Mesenchymal stem cell (in vitro differentiated cells and primary cell): ENCODE results near the gene NID1.

ENCODE experiments used
- DNase-seq: peaks from one replicate; pipeline ENCODE4 v3.0.0-alpha.2; 2013
- H2AFZ ChIP-seq: one replicate; pipeline ENCODE4 v1.6.1; 2013; ENCODE audit warnings: low read depth, mild to moderate bottlenecking, control low read depth, inconsistent platforms, low read length, moderate library complexity
- H2AK5ac ChIP-seq: 2 replicates; pipeline ENCODE4 v1.6.1; 2013; ENCODE audit warnings: low read length, moderate library complexity, mild to moderate bottlenecking, inconsistent platforms; ENCODE audit not compliant: severe bottlenecking
- H2BK120ac ChIP-seq: one replicate; pipeline ENCODE4 v1.6.1; 2013; ENCODE audit warnings: low read depth, mild to moderate bottlenecking, inconsistent platforms, low read length, moderate library complexity
- H2BK12ac ChIP-seq, 2 experiments: one replicate each; pipeline ENCODE4 v1.6.1; 2013; ENCODE audit warnings: inconsistent platforms in 2 of 2, low read length in 2 of 2, mild to moderate bottlenecking in 2 of 2, moderate library complexity in 2 of 2, control low read depth in 1 of 2
- H2BK15ac ChIP-seq: one replicate; pipeline ENCODE4 v1.6.1; 2013; ENCODE audit warnings: mild to moderate bottlenecking, low read depth, inconsistent platforms; ENCODE audit not compliant: poor library complexity, severe bottlenecking
- H2BK5ac ChIP-seq: 2 replicates; pipeline ENCODE4 v1.6.1; 2013; ENCODE audit warnings: low read depth, mild to moderate bottlenecking, low read length, control low read depth, inconsistent platforms; ENCODE audit not compliant: poor library complexity, severe bottlenecking
- H3K14ac ChIP-seq, 2 experiments: one replicate each; pipeline ENCODE4 v1.6.1; 2013; ENCODE audit warnings: inconsistent platforms in 2 of 2, low read length in 2 of 2, control low read depth in 1 of 2, mild to moderate bottlenecking in 1 of 2, moderate library complexity in 1 of 2
- H3K18ac ChIP-seq, 2 experiments: one replicate each; pipeline ENCODE4 v1.6.1; 2013; ENCODE audit warnings: inconsistent platforms in 2 of 2, low read length in 2 of 2, control low read depth in 1 of 2, low read depth in 1 of 2, mild to moderate bottlenecking in 1 of 2
- H3K23ac ChIP-seq, 2 experiments: one replicate each; pipeline ENCODE4 v1.6.1; 2013; ENCODE audit warnings: inconsistent platforms in 2 of 2, low read length in 2 of 2, mild to moderate bottlenecking in 2 of 2, moderate library complexity in 2 of 2, control low read depth in 1 of 2
- H3K27ac ChIP-seq: 2 replicates; pipeline ENCODE4 v1.5.1; 2013; ENCODE audit warnings: mild to moderate bottlenecking, moderate library complexity, low read length, control low read depth, inconsistent platforms; ENCODE audit not compliant: poor library complexity, severe bottlenecking
- H3K27me3 ChIP-seq, 2 experiments: 2 replicates each; pipeline versions ENCODE4 v1.6.1 to v1.7.0; 2013; ENCODE audit warnings: low read length in 2 of 2, mild to moderate bottlenecking in 2 of 2, moderate library complexity in 2 of 2, control low read depth in 1 of 2, inconsistent platforms in 1 of 2; ENCODE audit not compliant: control insufficient read depth in 1 of 2, insufficient read depth in 1 of 2
- H3K36me3 ChIP-seq, 2 experiments: 2 replicates each; pipeline versions ENCODE4 v1.6.1 to v1.7.0; 2013; ENCODE audit warnings: low read length in 2 of 2, control low read depth in 1 of 2, inconsistent platforms in 1 of 2, low read depth in 1 of 2, mild to moderate bottlenecking in 1 of 2; ENCODE audit not compliant: insufficient read depth in 2 of 2, control insufficient read depth in 1 of 2
- H3K4ac ChIP-seq, 2 experiments: one replicate each; pipeline ENCODE4 v1.6.1; 2013; ENCODE audit warnings: inconsistent platforms in 2 of 2, low read length in 2 of 2, mild to moderate bottlenecking in 2 of 2, moderate library complexity in 2 of 2, control low read depth in 1 of 2, low read depth in 1 of 2
- H3K4me1 ChIP-seq: 2 replicates; pipeline ENCODE4 v1.6.1; 2013; ENCODE audit warnings: low read depth, low read length, control low read depth; ENCODE audit not compliant: control insufficient read depth, insufficient read depth
- H3K4me2 ChIP-seq: 2 replicates; pipeline ENCODE4 v1.6.1; 2013; ENCODE audit warnings: low read length, mild to moderate bottlenecking, inconsistent platforms; ENCODE audit not compliant: poor library complexity, severe bottlenecking
- H3K4me3 ChIP-seq, 2 experiments: 2 replicates each; pipeline versions ENCODE4 v1.5.1 to v1.7.0; 2013; ENCODE audit warnings: low read length in 2 of 2, mild to moderate bottlenecking in 2 of 2, control low read depth in 1 of 2, low read depth in 1 of 2; ENCODE audit not compliant: insufficient read depth in 1 of 2
- H3K79me1 ChIP-seq: replicated peaks from 2 replicates; pipeline ENCODE4 v1.6.1; 2013; ENCODE audit warnings: mild to moderate bottlenecking, control low read depth, low read length, inconsistent platforms; ENCODE audit not compliant: poor library complexity, severe bottlenecking
- H3K9ac ChIP-seq: 2 replicates; pipeline ENCODE4 v1.7.0; 2013; ENCODE audit warnings: mild to moderate bottlenecking, low read length, moderate library complexity
- H3K9me3 ChIP-seq: 2 replicates; pipeline ENCODE4 v1.7.0; 2013; ENCODE audit warnings: mild to moderate bottlenecking, low read length; ENCODE audit not compliant: control insufficient read depth
- H4K8ac ChIP-seq: one replicate; pipeline ENCODE4 v1.6.1; 2013; ENCODE audit warnings: inconsistent platforms, mild to moderate bottlenecking, low read length, moderate library complexity
- H4K91ac ChIP-seq: one replicate; pipeline ENCODE4 v1.6.1; 2013; ENCODE audit warnings: mild to moderate bottlenecking, low read length, inconsistent platforms
- WGBS: methylation state at CpG from one replicate; pipeline ENCODE4 v1.1.7; 2013; ENCODE audit warnings: mixed read lengths; 5-methylcytosine and 5-hydroxymethylcytosine counted together

Gene NID1

GRCh38 chr1:236018885-236019453 lies 45.9 kb downstream of the NID1 start:
- Histone ChIP-seq H3K4me1 (peaks cover 11% of the 10 kb centered on the region), H4K8ac (peak overlapping the region; percentile 15), H3K27ac (no peak overlapping the region), H2BK12ac (no peak overlapping the region), H3K9ac (peak overlapping the region; percentile 69), H3K36me3 (peaks cover 2 to 37% of the 10 kb centered on the region in 2 experiments), H3K23ac (no peak overlapping the region), H2BK5ac (no peak overlapping the region), H3K18ac (peak overlapping the region in 1 of 2 experiments; percentile 79), H3K4me3 (no peak overlapping the region), H3K4me2 (no peak overlapping the region), H2AFZ (no peak overlapping the region), H3K14ac (no peak overlapping the region), H3K79me1 (no peaks in the 10 kb centered on the region), H2BK120ac (no peak overlapping the region), H2BK15ac (no peak overlapping the region), H3K27me3 (no peaks in the 10 kb centered on the region), H3K4ac (peak overlapping the region in 1 of 2 experiments; percentile 24), H3K9me3 (no peaks in the 10 kb centered on the region), H2AK5ac (no peak overlapping the region), H4K91ac (no peak overlapping the region)
- peak; percentile 84 for DNase-seq
- 61% methylated on average over 5 of the region's 5 CpGs for WGBS

- peak; percentile 16 for DNase-seq
- H3K23ac ChIP-seq: no peak overlapping the region
Measured at GRCh38 chr1:236016782-236017400, 48.0 kb downstream of the NID1 start.

GRCh38 chr1:236016083-236016482 lies 48.8 kb downstream of the NID1 start:
- no peak overlapping the region for H3K4ac ChIP-seq
- no peak overlapping the region for H3K23ac ChIP-seq
- no peak overlapping the region for H2BK5ac ChIP-seq
- H2AFZ ChIP-seq: no peak overlapping the region
- H3K36me3 ChIP-seq: peaks cover 3 to 48% of the 10 kb centered on the region in 2 experiments
- no peak overlapping the region for H3K14ac ChIP-seq
- no peak overlapping the region for H3K27ac ChIP-seq
- H3K18ac ChIP-seq: no peak overlapping the region
- no peak for DNase-seq
- H3K4me3 ChIP-seq: no peak overlapping the region
- no peaks in the 10 kb centered on the region for H3K9me3 ChIP-seq
- no peak overlapping the region for H4K91ac ChIP-seq
- no peak overlapping the region for H4K8ac ChIP-seq
- WGBS: 91% methylated on average over 2 of the region's 3 CpGs
- H3K9ac ChIP-seq: peak overlapping the region; percentile 46
- H2BK15ac ChIP-seq: no peak overlapping the region
- no peak overlapping the region for H2BK12ac ChIP-seq
- H3K27me3 ChIP-seq: no peaks in the 10 kb centered on the region
- H3K4me1 ChIP-seq: peaks cover 9% of the 10 kb centered on the region
- no peaks in the 10 kb centered on the region for H3K79me1 ChIP-seq
- no peak overlapping the region for H3K4me2 ChIP-seq
- H2BK120ac ChIP-seq: no peak overlapping the region
- no peak overlapping the region for H2AK5ac ChIP-seq

More at GRCh38 chr1:236016782-236017400, 48.0 kb downstream of the NID1 start:
- WGBS: 88% methylated on average over 5 of the region's 5 CpGs
- no peak overlapping the region for H3K27ac ChIP-seq
- H3K4ac ChIP-seq: no peak overlapping the region
- H2BK12ac ChIP-seq: no peak overlapping the region
- no peak overlapping the region for H2AK5ac ChIP-seq
- no peak overlapping the region for H3K4me3 ChIP-seq
- H3K4me2 ChIP-seq: no peak overlapping the region
- no peak overlapping the region for H2AFZ ChIP-seq
- H2BK120ac ChIP-seq: no peak overlapping the region
- peaks cover 0 to 42% of the 10 kb centered on the region in 2 experiments for H3K36me3 ChIP-seq
- no peak overlapping the region for H2BK5ac ChIP-seq
- H3K27me3 ChIP-seq: no peaks in the 10 kb centered on the region
- H3K14ac ChIP-seq: no peak overlapping the region
- no peak overlapping the region for H4K8ac ChIP-seq
- no peak overlapping the region for H2BK15ac ChIP-seq
- H3K18ac ChIP-seq: no peak overlapping the region
- H3K4me1 ChIP-seq: peaks cover 11% of the 10 kb centered on the region
- H3K9me3 ChIP-seq: no peaks in the 10 kb centered on the region
- H3K79me1 ChIP-seq: no peaks in the 10 kb centered on the region
- H3K9ac ChIP-seq: peak overlapping the region; percentile 46
- no peak overlapping the region for H4K91ac ChIP-seq

- Histone ChIP-seq H3K27me3 (no peaks in the 10 kb centered on the region), H3K4me2 (no peak overlapping the region), H3K27ac (no peak overlapping the region), H3K9ac (peak overlapping the region; percentile 46), H3K18ac (peak overlapping the region in 1 of 2 experiments; percentile 11), H3K4me3 (no peak overlapping the region), H4K91ac (peak overlapping the region; percentile 6), H2BK12ac (no peak overlapping the region), H2AFZ (no peak overlapping the region), H3K36me3 (peaks cover 3 to 47% of the 10 kb centered on the region in 2 experiments), H3K9me3 (no peaks in the 10 kb centered on the region), H3K4me1 (peaks cover 4% of the 10 kb centered on the region), H2BK120ac (no peak overlapping the region), H3K4ac (no peak overlapping the region), H4K8ac (no peak overlapping the region), H3K79me1 (no peaks in the 10 kb centered on the region), H2BK15ac (no peak overlapping the region), H2AK5ac (no peak overlapping the region), H2BK5ac (no peak overlapping the region), H3K14ac (no peak overlapping the region), H3K23ac (no peak overlapping the region)
- DNase-seq: no peak
- WGBS: 89% methylated on average over 4 of the region's 4 CpGs
Measured at GRCh38 chr1:236015539-236015938, 49.4 kb downstream of the NID1 start.
